HG02970 (cell line): ENCODE results near the gene ACAP3.

Experiments used
- ATAC-seq: cut with Tn5 transposase; IDR thresholded peaks from one replicate; pipeline ENCODE4 v1.9.1; 2021; ENCODE audit warnings: mild to moderate bottlenecking, moderate library complexity, moderate number of reproducible peaks; ENCODE audit not compliant: unreplicated experiment, low FRiP score

ACAP3 gene, protein sequence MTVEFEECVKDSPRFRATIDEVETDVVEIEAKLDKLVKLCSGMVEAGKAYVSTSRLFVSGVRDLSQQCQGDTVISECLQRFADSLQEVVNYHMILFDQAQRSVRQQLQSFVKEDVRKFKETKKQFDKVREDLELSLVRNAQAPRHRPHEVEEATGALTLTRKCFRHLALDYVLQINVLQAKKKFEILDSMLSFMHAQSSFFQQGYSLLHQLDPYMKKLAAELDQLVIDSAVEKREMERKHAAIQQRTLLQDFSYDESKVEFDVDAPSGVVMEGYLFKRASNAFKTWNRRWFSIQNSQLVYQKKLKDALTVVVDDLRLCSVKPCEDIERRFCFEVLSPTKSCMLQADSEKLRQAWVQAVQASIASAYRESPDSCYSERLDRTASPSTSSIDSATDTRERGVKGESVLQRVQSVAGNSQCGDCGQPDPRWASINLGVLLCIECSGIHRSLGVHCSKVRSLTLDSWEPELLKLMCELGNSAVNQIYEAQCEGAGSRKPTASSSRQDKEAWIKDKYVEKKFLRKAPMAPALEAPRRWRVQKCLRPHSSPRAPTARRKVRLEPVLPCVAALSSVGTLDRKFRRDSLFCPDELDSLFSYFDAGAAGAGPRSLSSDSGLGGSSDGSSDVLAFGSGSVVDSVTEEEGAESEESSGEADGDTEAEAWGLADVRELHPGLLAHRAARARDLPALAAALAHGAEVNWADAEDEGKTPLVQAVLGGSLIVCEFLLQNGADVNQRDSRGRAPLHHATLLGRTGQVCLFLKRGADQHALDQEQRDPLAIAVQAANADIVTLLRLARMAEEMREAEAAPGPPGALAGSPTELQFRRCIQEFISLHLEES

DNA sequence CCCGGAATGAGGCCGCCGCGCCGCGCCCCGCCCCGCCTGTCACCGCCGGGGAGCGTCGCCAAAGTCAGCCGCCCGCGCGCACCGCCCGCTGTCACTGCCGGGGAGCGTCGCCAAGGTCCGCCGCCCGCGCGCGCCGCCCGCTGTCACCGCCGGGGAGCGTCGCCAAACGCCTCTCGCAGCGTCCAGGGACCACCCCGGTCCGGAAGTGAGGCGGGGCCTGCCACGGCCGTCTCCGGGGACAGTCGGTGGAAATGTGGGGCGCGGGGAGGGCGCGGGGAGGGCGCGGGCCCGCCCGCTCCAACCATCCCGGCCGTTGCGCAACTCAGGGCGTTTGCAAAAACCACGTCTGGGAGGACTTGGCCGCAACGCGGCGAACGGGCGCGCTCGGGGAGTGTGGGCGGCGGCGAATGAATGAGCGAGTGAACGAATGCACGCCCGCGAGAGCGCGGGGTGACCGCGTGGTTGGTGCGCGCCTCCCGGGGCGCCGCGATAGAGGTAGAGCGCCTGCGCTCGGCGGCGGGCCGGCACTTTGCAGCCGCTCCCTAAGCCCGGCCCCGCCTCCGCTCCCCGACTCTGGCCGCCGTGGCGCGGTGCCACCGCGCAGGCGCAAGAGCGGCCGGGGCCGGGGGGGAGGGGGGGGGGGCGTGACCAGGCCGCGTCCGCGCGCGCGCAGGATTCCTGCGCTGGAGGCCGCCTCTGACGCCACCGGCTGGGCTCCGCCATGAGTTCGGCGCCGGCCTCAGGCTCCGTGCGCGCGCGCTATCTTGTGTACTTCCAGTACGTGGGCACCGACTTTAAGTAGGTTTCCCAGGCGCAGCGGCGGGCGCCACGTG is at the start of gene ACAP3, which contains the start of gene PUSL1:
TSS of gene ACAP3 (minus strand) at position 8 of the 833 bp plus-strand sequence. CDS start 115 bp downstream, outside the sequence.
TSS of gene PUSL1 (plus strand) at position 675 of the 833 bp plus-strand sequence. CDS start at position 722, 47 bp downstream.
- ATAC-seq, result peak; percentile 62

DNA sequence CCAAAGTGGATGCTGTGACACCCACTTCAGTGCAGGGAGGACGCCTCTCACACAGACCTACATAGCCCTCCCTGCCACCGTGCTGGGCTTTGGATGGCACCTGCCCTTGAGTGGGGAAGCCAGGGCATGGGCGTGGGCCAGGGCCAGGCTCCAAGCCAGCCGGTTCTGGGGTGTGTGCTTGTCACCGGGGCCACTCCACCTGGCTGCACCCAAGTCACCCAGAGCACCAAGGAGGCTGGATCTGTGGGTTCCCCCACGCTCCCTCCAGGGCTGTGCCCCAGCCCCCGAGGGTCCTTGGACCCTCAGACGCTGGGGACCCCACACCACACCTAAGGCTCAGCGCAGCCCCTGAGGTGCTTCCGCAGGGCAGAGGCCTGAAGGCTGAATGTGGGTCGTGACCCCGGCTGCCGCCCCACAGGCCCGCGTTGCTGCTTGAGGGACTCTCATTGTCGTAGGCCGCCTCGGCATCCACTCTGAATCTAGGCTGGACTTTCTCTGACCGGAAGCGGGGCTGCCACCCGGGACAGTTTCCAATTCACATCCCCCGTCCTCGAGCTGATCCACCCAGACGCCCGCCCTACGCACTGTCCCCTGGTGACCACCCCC is 49.2 kb upstream of the ACAP3 start:
- ATAC-seq, result no peak

DNA sequence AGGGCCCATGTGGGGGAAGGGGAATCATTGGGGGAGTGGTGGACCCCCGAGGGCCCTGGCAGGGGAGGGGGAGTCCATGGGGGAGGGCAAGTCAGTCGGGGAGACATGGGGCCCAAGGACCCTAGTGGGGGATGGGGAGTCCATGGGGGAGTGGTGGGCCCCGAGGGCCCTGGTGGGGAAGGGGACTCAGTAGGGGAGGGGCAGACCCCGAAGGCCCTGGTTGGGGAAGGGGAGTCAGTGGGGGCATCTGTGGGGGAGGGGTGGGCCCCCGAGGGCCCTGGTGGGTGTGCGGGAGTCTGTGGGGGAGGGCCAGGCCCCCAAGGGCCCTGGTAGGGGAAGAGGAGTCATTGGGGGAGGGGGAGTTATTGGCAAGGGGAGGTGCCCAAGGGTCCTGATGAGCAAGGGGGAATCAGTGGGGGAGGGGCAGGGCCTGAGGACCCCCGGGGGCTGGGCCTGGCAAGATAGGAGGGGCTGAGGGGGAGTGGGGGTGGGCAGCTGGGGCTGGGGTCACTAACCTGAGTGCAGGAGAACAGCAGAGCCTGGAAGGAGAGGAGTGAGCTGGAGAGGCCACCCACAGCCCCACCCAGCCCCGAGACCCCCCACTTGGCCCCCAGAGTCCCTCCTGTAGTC is 48.6 kb upstream of the ACAP3 start:
- ATAC-seq, result no peak

DNA sequence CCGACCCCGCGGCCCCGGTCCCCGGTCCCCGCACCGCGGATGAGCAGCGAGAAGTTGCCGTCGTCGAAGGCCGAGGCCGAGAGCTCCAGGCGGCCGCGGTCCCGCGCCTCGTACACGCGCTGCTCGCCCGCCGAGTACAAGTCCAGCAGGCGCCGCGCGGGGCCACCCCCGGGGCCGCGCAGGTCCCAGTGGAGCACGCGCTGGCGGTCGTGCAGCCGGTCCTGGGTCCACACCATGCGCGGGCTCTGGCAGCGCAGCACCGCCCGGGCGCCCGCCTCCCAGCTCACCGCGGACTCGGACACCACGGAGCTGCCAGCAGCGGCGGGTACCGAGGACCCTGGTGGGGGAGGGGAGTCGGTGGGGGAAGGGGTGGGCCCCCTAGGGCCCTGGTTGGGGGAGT is 47.7 kb upstream of the ACAP3 start:
- ATAC-seq, result no peak

DNA sequence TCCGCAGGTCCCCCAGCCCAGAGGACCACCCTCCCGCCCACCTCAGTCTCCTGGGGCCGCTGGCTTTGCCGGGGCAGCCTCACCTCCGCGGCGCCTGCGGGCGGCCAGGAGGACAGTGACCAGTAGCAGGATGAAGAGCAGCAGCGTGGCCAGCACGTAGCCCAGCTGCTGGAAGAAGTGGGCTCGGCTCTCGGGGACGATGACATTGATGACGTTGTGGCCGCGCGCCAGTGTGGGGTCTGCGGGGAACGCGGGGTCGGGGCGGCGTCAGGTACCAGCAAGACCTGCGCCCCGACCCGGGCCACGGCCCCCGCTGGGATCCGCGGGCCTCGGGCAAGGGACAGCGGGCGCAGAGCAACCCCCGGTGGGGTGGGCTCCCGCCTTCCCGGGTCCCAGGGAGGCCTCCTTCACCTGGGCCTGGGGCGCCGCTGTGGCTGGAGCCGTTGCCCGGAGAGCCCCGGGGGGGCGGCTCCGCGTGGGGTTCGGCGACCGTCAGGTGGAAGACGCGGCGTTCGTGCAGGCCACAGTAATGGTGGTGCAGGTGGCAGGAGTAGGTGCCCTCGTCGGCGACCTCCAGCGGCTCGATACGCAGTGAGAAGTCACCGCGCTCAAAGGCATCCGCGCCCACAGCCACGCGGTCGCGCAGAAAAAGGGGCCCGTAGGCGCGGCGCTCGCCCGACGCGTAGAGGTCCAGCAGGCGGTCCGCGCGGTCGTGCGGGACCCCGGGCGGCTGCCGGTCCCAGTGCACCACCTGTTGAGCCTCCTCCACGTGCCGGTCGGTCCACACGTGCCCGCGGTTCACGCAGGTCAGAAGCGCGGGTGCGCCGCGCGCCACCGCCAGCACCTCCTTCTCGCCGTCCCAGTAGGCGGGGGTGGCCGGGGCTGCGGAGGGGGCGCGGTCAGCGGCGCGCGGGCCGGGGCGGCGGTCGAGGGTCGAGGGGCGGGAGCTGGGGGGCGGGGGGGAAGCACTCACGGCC is 46.8 kb upstream of the ACAP3 start:
- ATAC-seq, result no peak

DNA sequence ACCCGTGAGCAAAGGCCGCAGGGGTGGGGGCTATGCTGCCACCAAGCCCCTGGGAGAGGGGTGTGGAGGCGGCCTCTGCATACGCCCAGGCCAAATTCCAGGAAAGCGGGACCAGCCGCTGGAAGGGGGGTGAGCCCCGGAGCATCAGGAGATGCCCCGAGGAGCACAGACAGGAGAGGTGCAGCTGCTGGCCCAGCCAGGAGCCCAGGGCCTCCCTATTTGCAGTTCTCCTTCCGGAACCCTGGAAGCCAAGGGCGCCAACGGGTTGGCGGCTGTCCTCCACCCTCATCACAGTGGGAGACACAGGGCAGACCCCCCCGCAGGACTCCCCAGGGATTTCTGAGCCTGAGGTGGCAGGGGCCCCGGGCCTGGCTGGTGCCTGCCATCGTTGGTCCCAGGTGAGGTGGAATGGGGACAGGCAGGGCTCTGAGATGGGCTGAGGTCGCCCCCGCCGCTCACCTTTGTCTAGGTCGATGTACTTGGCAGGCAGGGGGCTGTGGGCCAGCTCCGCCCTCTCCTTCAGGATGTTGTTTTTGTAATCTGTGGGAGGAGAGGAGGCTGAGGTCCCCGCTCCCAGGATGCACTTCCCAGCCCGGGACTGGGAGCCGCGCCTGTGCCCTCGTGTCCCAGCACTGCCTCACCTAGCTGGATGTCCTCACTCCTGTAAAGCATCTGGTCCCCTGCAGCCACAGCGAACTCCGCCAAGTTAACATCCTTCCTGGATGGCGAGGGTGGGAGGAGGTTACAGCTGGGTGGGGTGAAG is 45.8 kb upstream of the ACAP3 start:
- ATAC-seq, result no peak

DNA sequence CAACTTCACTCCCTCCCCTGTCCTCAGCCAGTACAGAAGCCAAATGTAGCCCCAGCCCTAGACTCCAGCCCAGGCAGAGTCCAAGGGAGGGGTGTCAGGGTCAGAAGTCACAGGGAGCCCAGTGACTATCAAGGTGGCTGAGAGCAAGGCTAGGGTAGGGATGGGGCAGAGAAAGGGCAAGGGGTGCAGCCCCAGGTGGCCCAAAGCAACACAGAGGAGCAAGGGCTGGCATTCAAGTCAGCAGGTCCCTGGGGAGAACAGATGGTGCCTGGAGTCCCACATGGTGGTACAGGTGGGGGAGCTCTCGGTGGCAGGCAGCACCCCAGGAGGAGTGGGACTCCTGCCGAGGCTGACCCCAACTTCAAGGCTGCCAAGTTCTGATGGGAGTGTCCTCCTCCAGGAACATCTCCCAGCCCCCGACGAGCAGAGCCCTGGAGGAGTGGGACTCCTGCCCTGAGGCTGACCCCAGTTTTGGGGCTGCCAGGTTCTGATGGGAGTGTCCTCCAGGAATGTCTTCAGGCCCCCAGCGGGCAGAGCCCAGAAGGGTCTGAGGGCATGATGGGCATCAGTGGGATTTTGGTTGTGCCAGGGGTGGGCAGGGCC is 45.2 kb upstream of the ACAP3 start:
- ATAC-seq, result no peak

- ATAC-seq, result no peak
These were observed 44.0 kb upstream of the ACAP3 start for GRCh38 chr1:1351511-1352427.

GRCh38 chr1:1349256-1350012 is 41.7 kb upstream of the ACAP3 start, which contains the start of gene DVL1:
Gene DVL1 (minus strand): TSS chr1:1349418. CDS start chr1:1349065, 353 bp downstream.
- peak; percentile 67 for ATAC-seq

DNA sequence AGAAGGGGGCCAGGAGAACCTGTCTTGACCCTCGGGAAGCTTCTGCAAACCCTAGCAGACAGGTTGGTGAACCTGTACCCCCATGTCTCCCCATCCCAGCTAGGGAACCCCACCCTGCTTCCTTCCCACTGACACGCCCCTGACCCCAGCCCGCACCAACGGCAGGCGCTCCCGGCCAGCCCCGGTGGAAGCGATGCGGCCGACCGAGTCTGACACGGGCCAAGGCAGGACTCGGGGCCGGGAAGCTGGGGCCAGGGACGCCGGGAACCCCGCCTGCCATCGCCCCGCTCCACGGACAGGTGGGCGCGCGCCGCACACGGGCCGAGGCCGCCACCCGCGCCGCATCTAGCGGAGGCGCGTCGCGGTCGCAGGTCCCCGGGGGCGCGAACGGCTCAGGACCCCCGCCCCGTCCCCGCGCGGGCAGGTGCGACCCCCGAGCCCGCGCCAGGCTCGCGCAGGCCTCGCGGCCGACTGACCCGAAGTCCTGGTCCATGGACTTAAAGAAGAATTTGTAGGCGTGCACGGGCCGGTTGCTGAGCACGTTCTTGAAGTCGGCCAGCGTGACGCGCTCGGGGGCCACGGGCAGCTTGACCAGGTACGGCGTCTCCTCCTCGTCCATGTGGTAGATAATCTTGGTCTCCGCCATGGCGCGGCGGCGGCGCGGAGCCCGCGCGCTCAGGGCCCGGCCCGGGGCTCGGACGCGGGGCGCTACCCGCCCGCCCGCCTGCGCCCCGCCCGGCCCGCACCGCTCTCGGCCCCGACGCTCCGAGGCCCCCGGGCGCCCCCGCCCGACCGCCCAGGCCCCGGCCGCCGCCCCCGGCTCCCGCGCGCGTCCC is 40.9 kb upstream of the ACAP3 start:
- ATAC-seq, result peak; percentile 34

DNA sequence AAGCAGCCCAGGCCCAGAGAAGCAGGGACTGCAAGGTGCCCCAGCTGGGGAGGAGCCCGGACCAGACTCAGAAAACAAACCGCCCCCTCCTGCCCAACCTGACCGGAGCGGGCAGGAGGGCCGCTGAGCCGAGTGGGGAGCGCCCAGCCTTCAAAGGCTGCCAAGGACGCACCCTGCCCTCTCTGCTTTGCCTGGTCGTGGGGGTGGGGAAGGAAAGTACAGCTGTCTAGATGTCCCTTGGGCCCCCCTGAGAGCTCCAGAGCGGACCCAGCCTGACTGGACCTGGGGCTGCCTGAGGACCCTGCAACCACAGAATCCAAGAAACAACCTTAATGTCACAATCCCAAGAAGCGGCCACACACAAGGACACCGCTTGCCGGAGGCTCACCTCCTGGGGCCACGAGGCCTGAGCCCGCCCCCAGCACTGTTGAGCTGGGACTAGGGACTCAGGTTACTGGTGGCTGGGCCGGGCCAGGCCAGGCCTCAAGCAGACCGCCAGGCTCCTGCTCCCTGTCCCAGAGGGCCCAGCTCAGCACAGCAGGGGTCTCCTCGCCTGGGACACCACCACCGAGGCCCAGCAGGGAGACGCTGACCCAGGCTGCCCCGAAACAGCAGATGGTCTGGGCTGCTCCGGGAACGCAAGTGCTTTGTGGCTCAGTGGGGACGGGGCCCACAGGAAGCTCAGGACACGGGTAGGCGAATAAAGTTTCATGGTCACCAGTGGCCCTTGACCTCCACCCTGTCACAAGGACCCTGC is 40.1 kb upstream of the ACAP3 start:
- ATAC-seq, result no peak

DNA sequence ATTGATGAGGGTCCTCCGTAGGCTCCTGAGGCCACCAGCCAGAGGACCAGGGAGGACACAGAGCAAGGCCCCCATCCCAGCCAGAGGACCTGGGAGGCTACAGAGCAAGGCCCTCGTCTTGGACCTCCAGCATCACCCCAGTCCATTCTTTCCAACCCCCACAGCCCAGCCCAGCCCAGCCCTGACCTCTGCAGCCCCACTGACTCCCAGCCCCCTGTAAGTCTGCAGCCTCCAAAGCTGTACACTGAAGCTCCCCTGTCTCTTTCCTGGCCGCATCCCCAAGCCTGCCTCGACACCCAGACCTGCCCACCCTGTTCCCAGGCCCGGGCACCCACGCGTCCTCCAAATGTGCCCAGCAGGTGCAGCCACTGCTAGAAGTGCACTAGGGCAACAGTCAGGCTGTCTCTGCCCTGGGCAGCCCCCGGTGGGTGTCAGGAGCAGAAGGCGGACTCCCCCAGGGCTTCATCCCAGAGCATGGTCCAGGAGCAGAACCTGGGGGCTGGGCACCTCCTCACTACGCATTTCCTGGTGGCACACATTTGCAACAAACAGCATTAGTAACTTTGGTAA is 39.4 kb upstream of the ACAP3 start:
- ATAC-seq, result no peak

- no peak for ATAC-seq
These were observed 38.8 kb upstream of the ACAP3 start for GRCh38 chr1:1346501-1346890.
